A673 (cell line): Measurements from ENCODE around the gene RCBTB1. TPM values are rescaled to one million over a fixed set of nuclear protein-coding genes. Genes with fewer than 3 reads are reported as not detected.

ENCODE experiments used
- BruUV-seq: library from RNA; stranded (reverse); fragments of 400-500 nt; replicated peaks from 2 replicates; lab custom pipeline; 2021; lab: Mats Ljungman, UMichigan
- CTCF ChIA-PET: fragments of 300-600 bp; sonication (Branson Sonifier 250); formaldehyde crosslinking; loops from one replicate; lab custom pipeline; 2022; ENCODE audit warnings: antibody characterized with exemption; lab: Charles Lee
- POLR2A ChIA-PET: fragments of 300-600 bp; sonication (Branson Sonifier 250); formaldehyde crosslinking; loops from one replicate; lab custom pipeline; 2022; ENCODE audit warnings: antibody characterized with exemption; ENCODE audit not compliant: low non-redundant PET; lab: Charles Lee
- DNase-seq: peaks from one replicate; pipeline ENCODE4 v3.0.0-alpha.2; 2015; ENCODE audit warnings: low spot score
- H3K27ac ChIP-seq: fragments of 200-600 bp; sonication (generic); 2 replicates; pipeline ENCODE4 v1.5.1; 2016; ENCODE audit warnings: mixed run types, low read depth, mild to moderate bottlenecking, mixed read lengths, antibody characterized with exemption, low read length; ENCODE audit not compliant: poor library complexity, severe bottlenecking
- H3K27me3 ChIP-seq: fragments of 200-600 bp; sonication (generic); replicated peaks from 2 replicates; pipeline ENCODE4 v1.6.1; 2017; ENCODE audit warnings: mixed run types, low read depth, mild to moderate bottlenecking, mixed read lengths, antibody characterized with exemption, low read length; ENCODE audit not compliant: insufficient read depth, poor library complexity
- H3K36me3 ChIP-seq: fragments of 200-600 bp; sonication (generic); 2 replicates; pipeline ENCODE4 v1.6.1; 2016; ENCODE audit warnings: mixed run types, mild to moderate bottlenecking, mixed read lengths, antibody characterized with exemption, low read length; ENCODE audit not compliant: insufficient read depth, poor library complexity, severe bottlenecking
- H3K4me1 ChIP-seq: fragments of 200-600 bp; sonication (generic); 2 replicates; pipeline ENCODE4 v1.6.1; 2017; ENCODE audit warnings: mixed run types, mild to moderate bottlenecking, mixed read lengths, antibody characterized with exemption, low read length; ENCODE audit not compliant: insufficient read depth, poor library complexity, severe bottlenecking
- H3K4me3 ChIP-seq: fragments of 200-600 bp; sonication (generic); 2 replicates; pipeline ENCODE4 v1.5.1; 2016; ENCODE audit warnings: low read depth, mixed run types, mild to moderate bottlenecking, mixed read lengths, low read length; ENCODE audit not compliant: poor library complexity, severe bottlenecking
- H3K9me3 ChIP-seq: fragments of 200-600 bp; sonication (generic); 2 replicates; pipeline ENCODE4 v1.6.1; 2016; ENCODE audit warnings: mixed run types, low read depth, mild to moderate bottlenecking, mixed read lengths, antibody characterized with exemption, low read length; ENCODE audit not compliant: poor library complexity, severe bottlenecking
- EZH2 ChIP-seq: fragments of 200-600 bp; sonication (generic); IDR thresholded peaks from 2 replicates; pipeline ENCODE4 v1.6.1; 2017; ENCODE audit warnings: borderline replicate concordance, low read depth, mild to moderate bottlenecking, mixed read lengths, antibody characterized with exemption, low read length; ENCODE audit not compliant: poor library complexity, severe bottlenecking
- intact Hi-C: fragments of 100-400 bp; cut with micrococcal nuclease; formaldehyde crosslinking; loops from one replicate; pipeline ENCODE4 v1.10.0; 2022; ENCODE audit not compliant: unreplicated experiment
- total RNA-seq: library from RNA; stranded (reverse); gene quantifications from 2 replicates; pipeline ENCODE4 v1.2.3, GENCODE V29; 2021
- TF ChIP-seq, protein P1 (sequence below): fragments of 300-800, 200-600 bp; sonication (generic); conservative IDR thresholded peaks from 2 replicates; pipeline ENCODE4 v1.5.1; 2017; ENCODE audit warnings: low read depth, mild to moderate bottlenecking, antibody characterized with exemption, low read length, moderate library complexity, mixed read lengths

RCBTB1 gene
- total RNA-seq, 1 experiment from 2014 or later, result 12.7 TPM

DNA sequence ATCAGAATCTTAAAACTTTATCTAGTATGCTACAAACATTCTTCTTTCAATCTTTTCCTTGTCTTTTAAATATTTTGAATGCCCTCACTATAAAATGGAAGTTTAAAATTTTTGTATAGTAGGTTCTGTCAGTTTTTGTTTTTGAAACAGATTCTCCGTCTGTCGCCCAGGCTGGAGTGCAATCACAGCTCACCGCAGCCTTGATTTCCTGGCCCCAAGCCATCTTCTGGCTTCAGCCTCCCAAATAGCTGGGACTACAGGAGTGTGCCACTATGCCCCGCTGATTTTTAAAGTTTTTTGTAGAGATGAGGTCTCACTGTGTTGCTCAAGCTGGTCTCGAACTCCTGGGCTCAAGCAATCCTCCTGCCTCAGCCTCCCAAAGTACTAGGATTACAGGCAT lies 68.9 kb downstream of the RCBTB1 start:
- Histone ChIP-seq H3K27ac (no peak overlapping the region), H3K4me3 (no peak overlapping the region), H3K36me3 (no peaks in the 10 kb centered on the region), H3K27me3 (no peaks in the 10 kb centered on the region), H3K4me1 (no peaks in the 10 kb centered on the region), H3K9me3 (no peaks in the 10 kb centered on the region)
- no TSS peak for BruUV-seq
- intact Hi-C loops, result no loop called here
- no peak for TF ChIP-seq EZH2
- TF ChIP-seq, protein P1, sequence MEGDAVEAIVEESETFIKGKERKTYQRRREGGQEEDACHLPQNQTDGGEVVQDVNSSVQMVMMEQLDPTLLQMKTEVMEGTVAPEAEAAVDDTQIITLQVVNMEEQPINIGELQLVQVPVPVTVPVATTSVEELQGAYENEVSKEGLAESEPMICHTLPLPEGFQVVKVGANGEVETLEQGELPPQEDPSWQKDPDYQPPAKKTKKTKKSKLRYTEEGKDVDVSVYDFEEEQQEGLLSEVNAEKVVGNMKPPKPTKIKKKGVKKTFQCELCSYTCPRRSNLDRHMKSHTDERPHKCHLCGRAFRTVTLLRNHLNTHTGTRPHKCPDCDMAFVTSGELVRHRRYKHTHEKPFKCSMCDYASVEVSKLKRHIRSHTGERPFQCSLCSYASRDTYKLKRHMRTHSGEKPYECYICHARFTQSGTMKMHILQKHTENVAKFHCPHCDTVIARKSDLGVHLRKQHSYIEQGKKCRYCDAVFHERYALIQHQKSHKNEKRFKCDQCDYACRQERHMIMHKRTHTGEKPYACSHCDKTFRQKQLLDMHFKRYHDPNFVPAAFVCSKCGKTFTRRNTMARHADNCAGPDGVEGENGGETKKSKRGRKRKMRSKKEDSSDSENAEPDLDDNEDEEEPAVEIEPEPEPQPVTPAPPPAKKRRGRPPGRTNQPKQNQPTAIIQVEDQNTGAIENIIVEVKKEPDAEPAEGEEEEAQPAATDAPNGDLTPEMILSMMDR, result no peak
- ChIA-PET CTCF (no interaction called here), POLR2A (no interaction called here)
- DNase-seq, result no peak

GRCh38 chr13:49512578-49512977 lies 72.8 kb downstream of the RCBTB1 start:
- ChIA-PET POLR2A (no interaction called here), CTCF (no interaction called here)
- no peak for DNase-seq
- BruUV-seq, result no TSS peak
- no peak for TF ChIP-seq EZH2
- TF ChIP-seq, protein P1, result no peak
- intact Hi-C loops, result no loop called here
- no peaks in the 10 kb centered on the region for H3K4me1 ChIP-seq
- H3K36me3 ChIP-seq, result no peaks in the 10 kb centered on the region
- no peak overlapping the region for H3K4me3 ChIP-seq
- no peaks in the 10 kb centered on the region for H3K9me3 ChIP-seq
- no peaks in the 10 kb centered on the region for H3K27me3 ChIP-seq
- H3K27ac ChIP-seq, result no peak overlapping the region

DNA sequence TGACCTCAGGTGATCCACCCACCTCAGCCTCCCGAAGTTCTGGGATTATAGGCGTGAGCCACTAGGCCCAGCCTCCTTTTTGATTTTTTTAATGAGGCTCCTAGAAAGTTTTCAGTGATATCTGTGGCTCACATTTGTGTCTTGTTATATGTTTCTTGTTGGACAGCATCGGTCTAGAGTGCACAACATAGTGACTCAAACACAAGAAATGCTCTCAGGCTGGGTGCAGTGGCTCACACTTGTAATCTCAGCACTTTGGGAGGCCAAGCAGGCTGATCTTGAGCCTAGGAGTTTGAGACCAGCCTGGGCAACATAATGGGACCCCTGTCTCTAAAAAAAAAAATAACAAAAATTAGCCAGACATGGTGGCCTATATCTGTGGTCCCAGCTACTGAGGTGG lies 81.4 kb downstream of the RCBTB1 start:
- Histone ChIP-seq H3K9me3 (no peaks in the 10 kb centered on the region), H3K36me3 (no peaks in the 10 kb centered on the region), H3K4me1 (no peaks in the 10 kb centered on the region), H3K27ac (no peak overlapping the region), H3K4me3 (no peak overlapping the region), H3K27me3 (no peaks in the 10 kb centered on the region)
- ChIA-PET CTCF (no interaction called here), POLR2A (no interaction called here)
- no peak for DNase-seq
- intact Hi-C loops, result no loop called here
- TF ChIP-seq, protein P1, result no peak
- TF ChIP-seq EZH2, result no peak
- BruUV-seq, result no TSS peak
